ENCODE results near the gene ADCY6. TPM values are rescaled to one million over a fixed set of nuclear protein-coding genes. Genes with fewer than 3 reads are reported as not detected.

ADCY6 gene
- 17.4 TPM for total RNA-seq (ENCODE audit: unreplicated experiment)
- long read RNA-seq, partial matches to known transcripts, result 0 of 1 reads
- long read RNA-seq, other reads (novel, unspliced or antisense), result 1 of 1 reads

- peak; percentile 82 for DNase-seq
- Mint-ChIP-seq H3K4me1 (ENCODE audit: low read depth, unreplicated experiment) (peaks cover 13% of the 10 kb centered on the region), H3K9me3 (ENCODE audit: unreplicated experiment) (peaks cover 8% of the 10 kb centered on the region), H3K4me3 (ENCODE audit: unreplicated experiment) (peak within 1 kb of the TSS; percentile 91), H3K27ac (ENCODE audit: unreplicated experiment) (no peak within 1 kb of the TSS), H3K36me3 (ENCODE audit: unreplicated experiment) (no peaks in the 10 kb centered on the region), H3K27me3 (ENCODE audit: unreplicated experiment) (peaks cover 11% of the 10 kb centered on the region)
- TF ChIP-seq, protein P1, sequence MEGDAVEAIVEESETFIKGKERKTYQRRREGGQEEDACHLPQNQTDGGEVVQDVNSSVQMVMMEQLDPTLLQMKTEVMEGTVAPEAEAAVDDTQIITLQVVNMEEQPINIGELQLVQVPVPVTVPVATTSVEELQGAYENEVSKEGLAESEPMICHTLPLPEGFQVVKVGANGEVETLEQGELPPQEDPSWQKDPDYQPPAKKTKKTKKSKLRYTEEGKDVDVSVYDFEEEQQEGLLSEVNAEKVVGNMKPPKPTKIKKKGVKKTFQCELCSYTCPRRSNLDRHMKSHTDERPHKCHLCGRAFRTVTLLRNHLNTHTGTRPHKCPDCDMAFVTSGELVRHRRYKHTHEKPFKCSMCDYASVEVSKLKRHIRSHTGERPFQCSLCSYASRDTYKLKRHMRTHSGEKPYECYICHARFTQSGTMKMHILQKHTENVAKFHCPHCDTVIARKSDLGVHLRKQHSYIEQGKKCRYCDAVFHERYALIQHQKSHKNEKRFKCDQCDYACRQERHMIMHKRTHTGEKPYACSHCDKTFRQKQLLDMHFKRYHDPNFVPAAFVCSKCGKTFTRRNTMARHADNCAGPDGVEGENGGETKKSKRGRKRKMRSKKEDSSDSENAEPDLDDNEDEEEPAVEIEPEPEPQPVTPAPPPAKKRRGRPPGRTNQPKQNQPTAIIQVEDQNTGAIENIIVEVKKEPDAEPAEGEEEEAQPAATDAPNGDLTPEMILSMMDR (IDR thresholded peaks at IDR 0.05; ENCODE audit: partially characterized antibody, unreplicated experiment), result no peak
Observed at GRCh38 chr12:48788854-48789775, at the start of gene ADCY6. ADCY6 (minus strand) TSS chr12:48789089; CDS start chr12:48783434, 5,655 bp downstream.

GRCh38 chr12:48838048-48838447 lies 49.2 kb upstream of the ADCY6 start:
- H3K4me1 Mint-ChIP-seq (ENCODE audit: low read depth, unreplicated experiment), result no peaks in the 10 kb centered on the region
- H3K36me3 Mint-ChIP-seq (ENCODE audit: unreplicated experiment), result no peaks in the 10 kb centered on the region
- TF ChIP-seq, protein P1 (IDR thresholded peaks at IDR 0.05; ENCODE audit: partially characterized antibody, unreplicated experiment), result no peak
- no peak for DNase-seq
- H3K4me3 Mint-ChIP-seq (ENCODE audit: unreplicated experiment), result no peak overlapping the region
- no peak overlapping the region for H3K27ac Mint-ChIP-seq (ENCODE audit: unreplicated experiment)
- peaks cover 2% of the 10 kb centered on the region for H3K9me3 Mint-ChIP-seq (ENCODE audit: unreplicated experiment)
- no peaks in the 10 kb centered on the region for H3K27me3 Mint-ChIP-seq (ENCODE audit: unreplicated experiment)

DNA sequence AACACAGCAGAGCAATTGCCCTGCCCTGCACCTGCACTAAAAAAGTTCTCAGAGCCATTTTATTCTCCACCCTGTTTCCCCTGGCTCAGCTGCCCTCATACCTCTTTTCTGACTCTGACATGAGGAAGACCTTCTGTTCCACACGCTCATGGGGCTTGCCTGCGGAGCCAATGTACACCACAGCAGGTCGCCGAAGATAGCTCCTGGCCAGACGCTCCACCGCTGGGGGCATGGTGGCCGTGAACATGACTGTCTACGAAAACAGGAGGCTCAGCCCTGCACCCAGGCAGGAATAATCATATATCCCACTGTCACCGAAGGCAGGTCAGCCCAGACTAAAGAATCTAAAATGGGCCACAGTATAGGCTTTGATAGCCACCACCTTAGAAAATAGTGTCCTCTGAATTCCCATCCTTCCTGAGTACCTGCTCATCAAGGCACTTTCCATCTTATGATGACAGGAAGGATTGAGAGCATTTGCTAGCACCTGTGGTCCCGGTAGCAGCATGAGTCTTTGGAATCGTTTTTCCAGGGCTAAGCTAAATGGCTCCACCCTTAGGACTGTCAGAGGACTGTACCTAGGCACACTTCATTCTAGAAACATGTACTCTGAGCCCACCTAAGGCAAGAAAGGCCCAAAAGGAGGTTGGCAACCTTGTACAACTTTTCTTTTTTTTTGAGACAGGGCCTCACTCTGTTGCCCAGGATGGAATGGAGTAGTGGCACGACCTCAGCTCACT lies 43.6 kb upstream of the ADCY6 start:
- peaks cover 2% of the 10 kb centered on the region for H3K27me3 Mint-ChIP-seq (ENCODE audit: unreplicated experiment)
- DNase-seq, result no peak
- no peaks in the 10 kb centered on the region for H3K36me3 Mint-ChIP-seq (ENCODE audit: unreplicated experiment)
- H3K4me1 Mint-ChIP-seq (ENCODE audit: low read depth, unreplicated experiment), result no peaks in the 10 kb centered on the region
- TF ChIP-seq, protein P1 (IDR thresholded peaks at IDR 0.05; ENCODE audit: partially characterized antibody, unreplicated experiment), result no peak
- H3K9me3 Mint-ChIP-seq (ENCODE audit: unreplicated experiment), result peaks cover 2% of the 10 kb centered on the region
- no peak overlapping the region for H3K27ac Mint-ChIP-seq (ENCODE audit: unreplicated experiment)
- no peak overlapping the region for H3K4me3 Mint-ChIP-seq (ENCODE audit: unreplicated experiment)

DNA sequence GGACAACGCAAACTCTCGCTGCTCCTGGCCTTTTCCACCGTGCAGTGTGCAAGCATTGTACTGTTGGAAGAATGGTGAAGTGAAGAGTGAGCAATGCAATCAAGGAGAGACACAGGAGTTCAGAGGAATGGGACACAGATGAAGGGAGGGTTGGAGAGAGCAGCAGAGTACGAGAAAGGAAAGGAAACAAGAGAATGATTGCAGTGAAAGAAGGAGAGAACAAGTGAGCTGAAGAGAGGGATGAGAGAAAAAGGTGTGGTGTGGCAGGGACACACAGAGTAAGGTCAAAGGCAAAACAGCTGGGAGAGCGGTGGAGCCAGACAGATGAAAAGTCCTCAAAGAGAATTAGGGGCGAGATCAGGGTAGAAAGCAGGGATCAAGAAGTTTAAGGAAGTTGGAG lies 42.4 kb upstream of the ADCY6 start:
- Mint-ChIP-seq H3K27ac (ENCODE audit: unreplicated experiment) (no peak overlapping the region), H3K36me3 (ENCODE audit: unreplicated experiment) (peaks cover under 1% of the 10 kb centered on the region), H3K27me3 (ENCODE audit: unreplicated experiment) (peaks cover 3% of the 10 kb centered on the region)

More for the DNA sequence above, 42.4 kb upstream of the ADCY6 start:
- no peak overlapping the region for H3K4me3 Mint-ChIP-seq (ENCODE audit: unreplicated experiment)
- TF ChIP-seq, protein P1 (IDR thresholded peaks at IDR 0.05; ENCODE audit: partially characterized antibody, unreplicated experiment), result no peak
- H3K4me1 Mint-ChIP-seq (ENCODE audit: low read depth, unreplicated experiment), result no peaks in the 10 kb centered on the region
- no peak for DNase-seq
- peaks cover 2% of the 10 kb centered on the region for H3K9me3 Mint-ChIP-seq (ENCODE audit: unreplicated experiment)
